ENCODE data around the gene WDR17. TPM values are rescaled to one million over a fixed set of nuclear protein-coding genes. Genes with fewer than 3 reads are reported as not detected.

WDR17 gene
- total RNA-seq, 1 donor from 2014 or later, result 3.7 TPM

DNA sequence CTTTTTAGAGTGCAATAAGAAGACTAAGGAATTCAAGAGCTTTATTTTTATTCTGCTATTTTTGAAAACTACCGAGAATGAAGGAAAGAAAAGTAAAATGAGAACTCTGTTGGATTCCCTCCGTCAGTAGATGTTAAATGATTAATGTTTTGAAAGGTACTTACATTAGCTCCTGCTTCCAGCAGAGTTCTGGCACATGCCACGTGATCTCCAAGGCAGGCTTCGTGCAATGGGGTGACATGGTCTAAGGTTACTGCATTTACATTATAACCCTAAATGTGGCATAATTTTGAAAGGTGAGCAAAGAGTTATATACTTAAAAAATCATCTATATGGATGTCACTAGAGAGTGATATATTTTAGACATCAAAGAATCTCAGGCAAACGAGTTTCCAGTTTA is 156.5 kb downstream of the WDR17 start:
- Histone ChIP-seq H3K27me3 (ENCODE audit: control insufficient read depth, insufficient read depth, low read length) (no peaks in the 10 kb centered on the region), H3K36me3 (ENCODE audit: control insufficient read depth, insufficient read depth, low read length) (no peaks in the 10 kb centered on the region), H3K4me3 (ENCODE audit: low read depth, low read length) (no peak overlapping the region)
- DNase-seq (ENCODE audit: low read depth), result no peak
- TF ChIP-seq, protein P1, sequence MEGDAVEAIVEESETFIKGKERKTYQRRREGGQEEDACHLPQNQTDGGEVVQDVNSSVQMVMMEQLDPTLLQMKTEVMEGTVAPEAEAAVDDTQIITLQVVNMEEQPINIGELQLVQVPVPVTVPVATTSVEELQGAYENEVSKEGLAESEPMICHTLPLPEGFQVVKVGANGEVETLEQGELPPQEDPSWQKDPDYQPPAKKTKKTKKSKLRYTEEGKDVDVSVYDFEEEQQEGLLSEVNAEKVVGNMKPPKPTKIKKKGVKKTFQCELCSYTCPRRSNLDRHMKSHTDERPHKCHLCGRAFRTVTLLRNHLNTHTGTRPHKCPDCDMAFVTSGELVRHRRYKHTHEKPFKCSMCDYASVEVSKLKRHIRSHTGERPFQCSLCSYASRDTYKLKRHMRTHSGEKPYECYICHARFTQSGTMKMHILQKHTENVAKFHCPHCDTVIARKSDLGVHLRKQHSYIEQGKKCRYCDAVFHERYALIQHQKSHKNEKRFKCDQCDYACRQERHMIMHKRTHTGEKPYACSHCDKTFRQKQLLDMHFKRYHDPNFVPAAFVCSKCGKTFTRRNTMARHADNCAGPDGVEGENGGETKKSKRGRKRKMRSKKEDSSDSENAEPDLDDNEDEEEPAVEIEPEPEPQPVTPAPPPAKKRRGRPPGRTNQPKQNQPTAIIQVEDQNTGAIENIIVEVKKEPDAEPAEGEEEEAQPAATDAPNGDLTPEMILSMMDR (IDR thresholded peaks at IDR 0.05; ENCODE audit: insufficient read depth, low read length, poor library complexity, severe bottlenecking), result no peak

DNA sequence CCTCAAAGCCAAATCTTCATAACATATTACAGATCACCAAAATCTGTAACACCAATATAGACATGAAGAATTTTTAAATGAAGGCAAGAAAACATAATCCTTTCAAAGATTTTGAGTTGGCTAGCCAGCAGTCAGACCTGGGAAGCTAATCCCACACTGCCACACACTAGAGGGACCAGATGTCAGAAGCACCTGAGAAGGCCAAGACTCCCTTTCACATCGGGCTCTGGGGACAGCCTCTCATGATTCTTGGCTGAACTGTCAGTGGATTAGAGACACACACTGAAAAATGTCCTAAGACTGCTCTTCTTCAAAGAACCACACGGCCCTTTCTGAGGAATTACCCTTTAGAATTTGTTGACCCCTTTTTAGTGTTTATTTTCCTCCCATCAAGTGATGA is 157.9 kb downstream of the WDR17 start:
- Histone ChIP-seq H3K36me3 (ENCODE audit: control insufficient read depth, insufficient read depth, low read length) (no peaks in the 10 kb centered on the region), H3K27me3 (ENCODE audit: control insufficient read depth, insufficient read depth, low read length) (no peaks in the 10 kb centered on the region), H3K4me3 (ENCODE audit: low read depth, low read length) (no peak overlapping the region)
- TF ChIP-seq, protein P1 (IDR thresholded peaks at IDR 0.05; ENCODE audit: insufficient read depth, low read length, poor library complexity, severe bottlenecking), result no peak
- no peak for DNase-seq (ENCODE audit: low read depth)

GRCh38 chr4:176226736-176227135 is 161.1 kb downstream of the WDR17 start:
- no peak overlapping the region for H3K4me3 ChIP-seq (ENCODE audit: low read depth, low read length)
- no peak for DNase-seq (ENCODE audit: low read depth)

GRCh38 chr4:176229645-176230044 is 164.0 kb downstream of the WDR17 start:
- DNase-seq (ENCODE audit: low read depth), result no peak
- Histone ChIP-seq H3K4me3 (ENCODE audit: low read depth, low read length) (no peak overlapping the region), H3K27me3 (ENCODE audit: control insufficient read depth, insufficient read depth, low read length) (no peaks in the 10 kb centered on the region), H3K36me3 (ENCODE audit: control insufficient read depth, insufficient read depth, low read length) (no peaks in the 10 kb centered on the region)
- TF ChIP-seq, protein P1 (IDR thresholded peaks at IDR 0.05; ENCODE audit: insufficient read depth, low read length, poor library complexity, severe bottlenecking), result no peak

More at GRCh38 chr4:176226736-176227135, 161.1 kb downstream of the WDR17 start:
- TF ChIP-seq, protein P1 (IDR thresholded peaks at IDR 0.05; ENCODE audit: insufficient read depth, low read length, poor library complexity, severe bottlenecking), result no peak
- Histone ChIP-seq H3K36me3 (ENCODE audit: control insufficient read depth, insufficient read depth, low read length) (no peaks in the 10 kb centered on the region), H3K27me3 (ENCODE audit: control insufficient read depth, insufficient read depth, low read length) (no peaks in the 10 kb centered on the region)

Other genes with a start within 250 kb of the WDR17 start
- gene SPATA4, start 129.7 kb downstream of the WDR17 start, total RNA-seq, result 0.34 and 0.50 TPM in 2 replicates
- not detected in 2 replicates for gene ASB5, start 203.4 kb downstream of the WDR17 start, total RNA-seq